Measurements from ENCODE around the gene PDE6H. TPM values are rescaled to one million over a fixed set of nuclear protein-coding genes. Genes with fewer than 3 reads are reported as not detected.

PDE6H gene
- total and polyA plus RNA-seq, 10 of the 15 experiments (the other 5 are each of a cell fraction or from before 2014, with no cell fraction given), result 0.16 TPM; not detected in 9

DNA sequence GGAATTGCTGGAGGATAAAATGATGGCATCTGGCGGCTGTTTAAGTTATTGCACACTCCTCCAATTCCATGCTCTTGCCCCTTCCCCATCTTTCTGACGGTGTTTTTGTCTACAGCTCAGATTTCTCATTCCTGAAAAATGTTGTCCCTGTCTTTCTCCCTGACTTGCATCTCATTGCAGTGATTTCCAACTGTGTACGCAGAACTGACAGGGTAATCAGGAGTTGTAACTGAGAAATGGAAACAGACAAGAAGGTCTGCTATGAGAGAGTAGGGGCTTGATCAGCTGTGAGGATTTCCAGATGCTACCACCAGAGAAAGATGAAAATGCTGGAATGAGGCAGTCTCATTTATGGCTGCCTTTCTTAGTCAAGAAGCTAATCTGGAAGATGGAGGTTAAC lies 35.8 kb upstream of the PDE6H start:
- Histone ChIP-seq H3K27ac (ENCODE audit: control insufficient read depth, insufficient read depth) (no peak overlapping the region), H3K4me2 (ENCODE audit: control insufficient read depth, insufficient read depth) (no peak overlapping the region), H3K36me3 (ENCODE audit: control insufficient read depth in 2 of 2, insufficient read depth in 2 of 2, low read length in 1 of 2) (peaks cover 2 to 4% of the 10 kb centered on the region in 2 experiments), H3K4me3 (no peak overlapping the region), H3K4me1 (ENCODE audit: control insufficient read depth, insufficient read depth, low read length) (no peaks in the 10 kb centered on the region; the same call in 1 of the 2 replicates), H3K27me3 (replicated peaks in 1 of 2; ENCODE audit: control insufficient read depth in 2 of 2, insufficient read depth in 2 of 2, low read length in 1 of 2) (no peaks in the 10 kb centered on the region), H3K9me3 (replicated peaks; ENCODE audit: control insufficient read depth, insufficient read depth, low read length) (no peaks in the 10 kb centered on the region), H2AFZ (ENCODE audit: control insufficient read depth, low read depth, low read length) (no peak overlapping the region), H3K79me2 (ENCODE audit: control insufficient read depth, insufficient read depth, low read length) (no peaks in the 10 kb centered on the region), H4K20me1 (ENCODE audit: control insufficient read depth, insufficient read depth) (no peaks in the 10 kb centered on the region), H3K9ac (ENCODE audit: control insufficient read depth, insufficient read depth, low read length) (no peak overlapping the region)
- FAIRE-seq (no peak), ATAC-seq (no peak), DNase-seq (ENCODE audit: low read depth, low spot score) (no peak)
- intact Hi-C loops (cut with micrococcal nuclease; ENCODE audit: unreplicated experiment) (loop anchor here (1.0 to 5.0 kb wide), 2 partner anchors 58 to 90 kb away; no protein-coding TSS in a partner anchor), in situ Hi-C loops (cut with MboI) (no loop called here)
- 97% methylated on average over 3 of the region's 3 CpGs for WGBS (ENCODE audit: insufficient coverage, insufficient replicate concordance, low lambda C conversion rate, missing lambda C conversion rate)
- TF ChIP-seq CHD4 (IDR thresholded peaks at IDR 0.05), result no peak
- TF ChIP-seq TCF3 (IDR thresholded peaks at IDR 0.05; ENCODE audit: borderline replicate concordance, insufficient read depth, low read depth, low read length), result no peak
- no peak for TF ChIP-seq HDAC2 (IDR thresholded peaks at IDR 0.05)
- TF ChIP-seq TAF1 (IDR thresholded peaks at IDR 0.05; ENCODE audit: borderline replicate concordance, low read depth, low read length), result no peak
- no peak for TF ChIP-seq EED (IDR thresholded peaks at IDR 0.05; ENCODE audit: low read depth)
- no peak for TF ChIP-seq SPI1 (IDR thresholded peaks at IDR 0.05; ENCODE audit: borderline replicate concordance, insufficient read depth, low read depth, low read length)
- TF ChIP-seq LARP7 (IDR thresholded peaks at IDR 0.05), result no peak
- TF ChIP-seq ZBTB40 (IDR thresholded peaks at IDR 0.05; ENCODE audit: borderline replicate concordance), result no peak
- TF ChIP-seq, protein P1, sequence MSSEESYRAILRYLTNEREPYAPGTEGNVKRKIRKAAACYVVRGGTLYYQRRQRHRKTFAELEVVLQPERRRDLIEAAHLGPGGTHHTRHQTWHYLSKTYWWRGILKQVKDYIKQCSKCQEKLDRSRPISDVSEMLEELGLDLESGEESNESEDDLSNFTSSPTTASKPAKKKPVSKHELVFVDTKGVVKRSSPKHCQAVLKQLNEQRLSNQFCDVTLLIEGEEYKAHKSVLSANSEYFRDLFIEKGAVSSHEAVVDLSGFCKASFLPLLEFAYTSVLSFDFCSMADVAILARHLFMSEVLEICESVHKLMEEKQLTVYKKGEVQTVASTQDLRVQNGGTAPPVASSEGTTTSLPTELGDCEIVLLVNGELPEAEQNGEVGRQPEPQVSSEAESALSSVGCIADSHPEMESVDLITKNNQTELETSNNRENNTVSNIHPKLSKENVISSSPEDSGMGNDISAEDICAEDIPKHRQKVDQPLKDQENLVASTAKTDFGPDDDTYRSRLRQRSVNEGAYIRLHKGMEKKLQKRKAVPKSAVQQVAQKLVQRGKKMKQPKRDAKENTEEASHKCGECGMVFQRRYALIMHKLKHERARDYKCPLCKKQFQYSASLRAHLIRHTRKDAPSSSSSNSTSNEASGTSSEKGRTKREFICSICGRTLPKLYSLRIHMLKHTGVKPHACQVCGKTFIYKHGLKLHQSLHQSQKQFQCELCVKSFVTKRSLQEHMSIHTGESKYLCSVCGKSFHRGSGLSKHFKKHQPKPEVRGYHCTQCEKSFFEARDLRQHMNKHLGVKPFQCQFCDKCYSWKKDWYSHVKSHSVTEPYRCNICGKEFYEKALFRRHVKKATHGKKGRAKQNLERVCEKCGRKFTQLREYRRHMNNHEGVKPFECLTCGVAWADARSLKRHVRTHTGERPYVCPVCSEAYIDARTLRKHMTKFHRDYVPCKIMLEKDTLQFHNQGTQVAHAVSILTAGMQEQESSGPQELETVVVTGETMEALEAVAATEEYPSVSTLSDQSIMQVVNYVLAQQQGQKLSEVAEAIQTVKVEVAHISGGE (CRISPR knock-in tag; IDR thresholded peaks at IDR 0.05), result no peak
- TF ChIP-seq CBFB (IDR thresholded peaks at IDR 0.05; ENCODE audit: low read depth), result no peak
- ChIA-PET SMC1A (ENCODE audit: uncharacterized antibody, unreplicated experiment) (interaction anchor here (0.8 to 5.0 kb wide), 8 partner anchors 9 to 91 kb away, joined by 3 to 35 read pairs (median 4); no protein-coding TSS in a partner anchor), RAD21 (ENCODE audit: unreplicated experiment) (interaction anchor here (1.5 to 3.0 kb wide), 3 partner anchors 46 to 89 kb away, joined by 3 to 17 read pairs (median 3); no protein-coding TSS in a partner anchor), CTCF (interaction anchor here (0.7 to 5.2 kb wide), 9 partner anchors 9 to 340 kb away, joined by 3 to 27 read pairs (median 6); no protein-coding TSS in a partner anchor), POLR2A (no interaction called here)
- no TSS peak for BruUV-seq (replicated peaks)
